Measurements from ENCODE around the gene MLLT3.

GRCh38 chr9:20504930-20505329 is 117.4 kb downstream of the MLLT3 start:
- TF ChIP-seq ISL1 (CRISPR knock-in tag; IDR thresholded peaks at IDR 0.05), result no peak
- no peak for TF ChIP-seq ZFP3 (CRISPR knock-in tag; IDR thresholded peaks at IDR 0.05)
- TF ChIP-seq CSDC2 (CRISPR knock-in tag; IDR thresholded peaks at IDR 0.05), result no peak
- TF ChIP-seq, protein P1, sequence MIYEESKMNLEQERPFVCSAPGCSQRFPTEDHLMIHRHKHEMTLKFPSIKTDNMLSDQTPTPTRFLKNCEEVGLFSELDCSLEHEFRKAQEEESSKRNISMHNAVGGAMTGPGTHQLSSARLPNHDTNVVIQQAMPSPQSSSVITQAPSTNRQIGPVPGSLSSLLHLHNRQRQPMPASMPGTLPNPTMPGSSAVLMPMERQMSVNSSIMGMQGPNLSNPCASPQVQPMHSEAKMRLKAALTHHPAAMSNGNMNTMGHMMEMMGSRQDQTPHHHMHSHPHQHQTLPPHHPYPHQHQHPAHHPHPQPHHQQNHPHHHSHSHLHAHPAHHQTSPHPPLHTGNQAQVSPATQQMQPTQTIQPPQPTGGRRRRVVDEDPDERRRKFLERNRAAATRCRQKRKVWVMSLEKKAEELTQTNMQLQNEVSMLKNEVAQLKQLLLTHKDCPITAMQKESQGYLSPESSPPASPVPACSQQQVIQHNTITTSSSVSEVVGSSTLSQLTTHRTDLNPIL (CRISPR knock-in tag; IDR thresholded peaks at IDR 0.05; ENCODE audit: low read depth), result no peak

Data from SK-N-SH treated with all-trans-retinoic acid at 6 μM for 48 hours (cell line).